ENCODE data around the gene OR2T27.
"Not testable (repeated sequence)": the region's sequence is repeated elsewhere in the genome, so short reads cannot be mapped to it uniquely, and the experiment has no call there.

OR2T27 gene, protein sequence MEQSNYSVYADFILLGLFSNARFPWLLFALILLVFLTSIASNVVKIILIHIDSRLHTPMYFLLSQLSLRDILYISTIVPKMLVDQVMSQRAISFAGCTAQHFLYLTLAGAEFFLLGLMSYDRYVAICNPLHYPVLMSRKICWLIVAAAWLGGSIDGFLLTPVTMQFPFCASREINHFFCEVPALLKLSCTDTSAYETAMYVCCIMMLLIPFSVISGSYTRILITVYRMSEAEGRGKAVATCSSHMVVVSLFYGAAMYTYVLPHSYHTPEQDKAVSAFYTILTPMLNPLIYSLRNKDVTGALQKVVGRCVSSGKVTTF
- total RNA-seq: 0 reads per million in 3 experiments

DNA sequence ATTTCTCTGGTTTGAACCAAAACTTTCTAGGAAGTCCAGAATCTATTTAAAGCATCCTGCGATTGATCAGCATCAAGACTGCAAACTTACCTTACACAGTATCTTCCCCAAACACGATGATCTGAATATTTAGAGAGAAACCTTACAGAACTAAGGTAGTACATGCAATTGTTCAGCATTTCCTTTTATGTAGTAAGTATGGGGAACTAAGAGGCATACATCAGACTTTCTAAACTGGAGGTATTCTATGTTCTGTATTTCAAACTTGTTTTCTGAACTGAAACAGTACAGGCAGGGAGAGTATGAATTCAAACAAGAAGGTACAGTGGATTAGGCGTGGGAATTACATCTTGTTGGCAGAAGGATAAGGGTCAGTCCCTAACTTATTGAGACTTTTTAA is at the start of gene OR2T27:
OR2T27 (minus strand) TSS at position 175 of the 400 bp plus-strand sequence. CDS start 4,644 bp downstream, outside the sequence.
- DNase-seq: not testable (repeated sequence)

DNA sequence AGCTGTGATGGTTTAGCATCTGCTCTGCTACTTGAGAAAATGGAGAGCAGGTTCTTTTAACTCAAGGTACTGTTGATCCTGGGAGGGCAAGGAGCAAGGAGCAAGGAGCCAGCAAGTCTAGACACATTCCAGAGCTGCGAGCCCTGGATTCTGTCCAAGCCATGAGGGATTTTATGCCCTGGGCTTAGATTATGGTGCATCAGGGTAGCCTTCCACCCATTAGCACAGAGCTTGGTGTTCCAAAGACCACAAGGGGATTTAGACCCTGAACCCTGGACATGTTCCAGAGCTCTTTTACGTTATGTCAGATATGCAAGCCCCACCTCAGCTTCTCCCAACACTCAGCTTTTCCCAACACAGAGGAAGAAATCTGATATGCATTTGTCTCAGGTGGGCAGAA is 49.3 kb upstream of the OR2T27 start:
- no peak for DNase-seq

DNA sequence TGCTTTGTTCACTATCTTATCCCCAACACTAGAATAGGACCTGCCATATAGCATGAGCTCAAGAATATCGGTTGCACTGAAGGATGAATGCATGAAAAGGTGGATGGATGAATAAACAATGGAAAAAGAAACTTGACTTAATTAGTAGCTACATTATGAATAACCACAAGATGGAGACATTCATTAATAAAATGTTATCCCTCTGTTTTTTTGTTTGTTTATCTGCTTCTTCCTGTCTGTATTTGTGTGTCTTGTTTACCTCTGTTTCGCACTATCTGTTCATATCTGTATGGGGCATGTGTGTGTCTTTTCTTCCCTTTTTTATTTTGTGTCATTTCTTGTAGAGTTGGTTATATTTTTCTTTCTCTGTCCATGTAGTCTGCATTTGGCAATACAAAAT is 48.3 kb upstream of the OR2T27 start:
- no peak for DNase-seq

DNA sequence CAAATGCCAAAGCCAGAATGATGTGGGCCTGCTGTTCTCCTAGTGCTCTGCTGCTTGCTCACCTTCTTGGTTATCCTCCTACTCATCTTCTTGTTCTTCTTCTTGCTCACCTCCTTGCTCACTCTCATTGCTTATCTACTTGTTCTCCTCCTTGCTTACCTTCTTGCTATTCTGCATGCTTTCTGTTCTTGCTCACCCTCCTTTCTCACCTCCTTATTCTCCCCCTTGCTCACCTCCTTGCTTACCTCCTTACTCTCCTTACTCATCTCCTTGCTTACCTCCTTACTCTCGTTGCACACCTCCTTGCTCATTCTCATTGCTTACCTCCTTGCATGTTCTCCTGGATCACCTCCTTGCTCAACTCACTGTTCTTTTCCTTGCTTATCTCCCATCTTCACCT is 47.4 kb upstream of the OR2T27 start, which contains the start of gene OR14I1:
OR14I1 (minus strand) TSS at position 53 of the 400 bp plus-strand sequence.
- no peak for DNase-seq

DNA sequence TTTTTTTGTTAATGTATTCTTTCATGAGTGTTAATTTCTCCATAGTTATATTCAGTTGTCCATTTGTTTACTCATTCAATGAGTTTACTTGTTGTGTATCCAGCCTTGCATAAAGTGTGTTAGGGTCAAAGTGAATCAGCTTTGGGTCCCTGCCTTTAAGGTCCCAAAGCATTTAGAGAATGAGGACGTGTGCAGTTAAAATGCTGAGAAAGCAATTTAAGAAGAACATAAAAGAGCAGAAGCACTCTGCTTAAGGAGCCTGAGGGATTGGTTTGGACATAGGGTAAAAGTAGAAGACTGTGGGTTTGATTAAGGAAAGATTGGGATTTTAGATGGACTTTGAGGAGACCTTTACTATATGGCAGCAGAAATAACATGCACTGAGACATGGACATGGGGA is 43.8 kb upstream of the OR2T27 start:
- no peak for DNase-seq

DNA sequence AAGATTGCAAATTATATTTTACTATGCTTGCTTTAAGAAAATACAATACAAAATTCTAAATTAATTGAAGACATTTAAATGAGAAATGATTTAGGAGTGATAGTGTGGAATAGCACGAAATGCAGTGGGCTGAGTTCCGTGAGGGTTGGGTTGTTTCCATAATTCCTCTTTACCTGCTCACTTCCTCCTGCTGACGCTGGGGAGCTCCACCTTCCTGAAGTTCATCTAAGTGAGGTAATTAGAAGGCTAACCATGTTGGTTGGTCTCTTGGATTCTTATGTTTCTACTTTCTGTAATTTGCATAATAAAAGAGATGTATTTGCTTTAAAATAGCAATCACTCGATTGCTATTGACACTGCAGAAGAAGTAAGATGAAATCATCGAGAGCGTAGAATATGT is 42.6 kb upstream of the OR2T27 start:
- DNase-seq: no peak

DNA sequence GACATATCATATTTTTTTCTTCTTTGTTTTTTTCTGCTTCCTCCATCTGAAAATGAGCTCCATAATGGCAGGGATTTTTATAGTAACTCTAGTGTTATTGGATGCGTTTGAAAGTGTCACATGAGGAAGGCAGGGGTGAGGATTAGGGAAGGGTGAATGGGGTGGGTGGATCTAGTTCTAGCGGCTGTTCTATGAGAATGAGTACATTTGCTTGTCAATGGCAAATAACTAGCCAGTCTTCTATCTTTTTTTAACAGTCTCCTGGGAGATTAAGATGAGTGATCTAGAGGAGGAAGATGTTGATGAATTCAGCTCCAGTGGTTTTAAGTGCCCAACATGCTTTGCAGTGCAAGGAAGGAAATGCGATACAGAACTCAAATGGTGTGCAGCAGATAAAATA is 41.4 kb upstream of the OR2T27 start:
- no peak for DNase-seq

DNA sequence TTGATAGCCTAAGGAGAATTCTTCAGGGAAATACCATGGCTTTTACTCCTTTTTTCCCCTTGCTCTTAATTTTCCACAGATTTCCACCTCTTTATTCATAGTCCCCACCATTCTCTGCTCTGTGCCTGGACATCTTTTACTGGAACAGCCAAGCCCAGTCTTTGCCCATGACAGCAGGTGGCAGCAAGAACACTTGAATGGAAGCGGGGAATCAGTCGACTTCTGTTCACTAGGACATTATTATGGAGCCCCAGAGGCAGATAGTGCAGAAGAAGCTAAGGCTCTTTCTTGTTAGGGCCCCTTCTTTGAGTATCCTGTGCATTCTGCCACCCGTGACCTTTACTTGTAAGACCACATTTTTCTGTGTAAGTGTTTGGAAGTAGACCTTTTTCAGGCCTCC is 40.9 kb upstream of the OR2T27 start:
- DNase-seq: no peak

DNA sequence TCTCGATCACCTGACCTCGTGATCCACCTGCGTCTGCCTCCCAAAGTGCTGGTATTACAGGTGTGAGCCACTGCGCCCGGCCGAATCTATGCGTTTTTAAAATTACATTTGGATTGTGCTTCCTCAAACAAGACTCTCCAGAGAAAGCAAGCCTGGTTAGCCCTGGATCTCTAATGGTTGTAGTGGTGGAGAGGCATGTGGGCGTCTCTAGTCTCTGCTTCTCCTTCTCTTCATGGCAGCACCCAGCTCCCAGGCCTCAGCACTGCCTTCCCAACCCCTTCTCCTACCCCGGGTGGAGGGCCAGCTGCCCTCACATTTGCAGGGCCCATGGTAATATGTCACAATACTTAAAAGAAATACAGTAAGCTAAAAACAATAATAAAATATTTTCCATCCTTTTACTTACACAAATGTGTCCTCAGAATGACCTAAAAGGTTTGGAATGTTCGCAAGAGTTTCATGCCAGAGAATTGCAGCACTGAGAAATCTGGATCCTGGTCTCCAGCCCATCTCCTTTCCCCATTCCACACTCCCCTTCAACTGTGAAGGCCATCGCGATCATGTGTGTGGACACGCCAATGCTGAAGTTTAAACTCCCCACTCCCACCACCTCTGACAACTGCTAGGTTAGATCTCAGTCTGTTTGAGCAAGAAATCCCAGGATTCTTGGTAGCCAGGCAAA is 40.3 kb upstream of the OR2T27 start:
- DNase-seq: no peak

DNA sequence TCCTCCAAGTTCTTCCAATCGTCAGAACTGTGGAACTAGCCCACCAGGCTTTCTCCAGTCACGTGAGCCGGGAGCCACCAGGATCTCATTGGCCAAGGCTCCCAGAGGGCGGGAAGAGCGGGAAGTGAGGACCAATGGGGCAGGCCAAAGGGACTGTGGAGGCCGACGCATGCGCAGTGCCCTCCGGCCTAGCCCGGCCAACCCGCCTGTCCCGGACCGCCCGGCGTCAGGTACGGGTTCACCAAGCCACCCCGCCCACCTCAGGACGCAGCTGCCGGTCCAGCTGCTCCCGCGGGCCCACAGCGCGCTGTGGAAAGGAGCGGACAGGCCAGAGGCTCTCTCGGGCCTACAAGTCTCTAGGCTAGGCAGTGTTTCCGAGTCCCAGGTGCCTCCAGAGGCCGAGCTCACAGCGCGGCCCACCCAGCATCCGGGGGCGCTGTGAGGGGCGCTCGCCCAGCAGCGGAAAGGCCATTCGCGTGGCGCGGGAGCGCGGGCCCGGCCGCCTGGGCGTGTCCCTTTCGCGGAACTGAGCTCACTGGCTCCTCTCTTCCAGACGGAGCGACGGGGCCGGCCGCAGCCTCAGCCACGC is 36.3 kb upstream of the OR2T27 start:
- DNase-seq: no peak

DNA sequence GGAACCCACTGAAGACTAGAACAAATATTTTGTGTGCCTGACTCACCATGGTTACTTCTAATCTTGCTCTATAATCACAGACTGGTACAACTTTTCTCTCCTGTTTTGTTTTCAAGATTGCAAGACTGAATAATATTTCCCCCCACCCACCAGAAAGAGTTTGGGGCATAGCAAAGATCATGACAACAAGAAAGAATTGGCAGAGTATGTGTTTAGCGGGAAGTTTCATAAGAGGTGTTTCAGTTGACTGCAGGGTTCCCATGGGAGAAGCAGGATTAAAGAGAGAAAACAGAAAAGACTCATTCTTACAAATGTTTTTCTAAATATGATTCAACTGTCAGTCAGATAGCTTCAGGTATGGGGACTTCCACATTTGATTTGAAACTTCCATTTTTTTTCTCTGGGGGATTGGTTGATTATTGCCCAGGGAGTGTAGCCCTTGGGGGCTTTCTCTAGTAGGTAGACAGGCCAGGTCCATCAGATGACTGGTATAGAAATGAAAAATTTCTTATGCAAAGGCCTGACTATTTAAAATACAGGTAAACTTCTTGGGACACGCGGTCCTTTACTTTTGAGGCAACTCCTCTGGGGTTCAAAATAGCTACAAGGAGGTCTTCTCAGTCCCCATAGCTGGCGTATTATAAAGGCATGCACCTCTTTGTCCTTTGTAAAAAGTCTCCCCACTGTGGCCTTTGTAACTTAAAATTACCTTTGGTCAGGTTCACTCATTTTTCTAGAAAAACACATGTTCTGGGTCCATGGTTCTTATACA is 33.4 kb upstream of the OR2T27 start:
- no peak for DNase-seq

DNA sequence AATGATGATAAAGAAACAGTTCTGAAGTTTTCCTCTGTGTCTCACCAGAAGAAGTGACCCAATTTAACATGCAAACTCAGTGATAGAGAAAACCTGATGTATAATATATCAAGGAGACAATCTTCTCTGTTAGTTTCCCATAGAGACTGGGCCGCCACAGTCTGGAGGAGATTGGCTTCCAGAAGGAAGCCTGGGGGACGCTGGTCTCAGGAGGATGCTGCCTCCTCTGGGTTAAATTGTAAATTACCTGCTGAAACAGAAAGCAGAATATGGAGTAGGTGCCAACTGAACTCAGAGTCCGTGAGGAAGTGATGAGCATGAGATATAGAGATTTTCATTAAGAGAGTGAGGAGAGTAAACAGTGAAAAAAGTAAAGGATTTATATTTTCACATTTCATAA is 31.5 kb upstream of the OR2T27 start:
- DNase-seq: peak; percentile 15

DNA sequence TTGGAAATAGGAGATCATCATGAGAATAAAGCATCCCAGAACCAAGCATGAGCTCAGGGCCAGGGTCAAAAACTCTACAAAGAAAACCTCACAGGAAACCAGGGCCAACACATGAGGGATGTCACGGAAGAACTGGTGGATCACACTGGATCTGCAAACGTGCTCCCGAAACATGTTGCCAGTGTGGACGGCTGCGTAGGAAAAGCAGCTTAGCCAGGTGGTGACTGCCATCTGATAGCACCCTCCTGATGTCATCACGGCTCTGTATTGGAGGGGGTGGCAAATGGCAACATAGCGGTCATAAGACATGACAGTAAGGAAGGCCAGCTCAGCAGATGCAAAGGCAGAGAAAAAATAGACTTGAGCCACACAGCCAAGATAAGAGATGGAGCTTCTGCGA is 26.3 kb upstream of the OR2T27 start:
- no peak for DNase-seq

DNA sequence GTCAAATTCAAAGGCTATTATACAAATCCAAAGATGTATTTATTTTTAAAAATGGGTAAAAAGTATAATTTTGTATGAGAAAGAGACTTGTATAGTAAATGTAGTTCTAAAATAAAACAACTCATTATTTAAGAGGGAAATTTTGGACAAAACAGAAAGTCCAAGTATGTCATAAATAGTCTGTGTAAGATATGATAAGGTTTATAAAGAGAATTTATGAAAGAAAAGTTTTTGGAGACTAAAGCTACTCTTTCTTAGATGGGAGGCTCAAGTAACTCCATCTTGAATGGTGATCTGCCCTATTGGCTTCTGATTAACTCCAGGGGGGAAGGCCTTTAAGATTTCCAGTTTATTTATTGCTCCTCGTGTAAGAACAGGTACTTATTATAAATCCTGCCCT is 14.7 kb upstream of the OR2T27 start:
- DNase-seq: no peak

DNA sequence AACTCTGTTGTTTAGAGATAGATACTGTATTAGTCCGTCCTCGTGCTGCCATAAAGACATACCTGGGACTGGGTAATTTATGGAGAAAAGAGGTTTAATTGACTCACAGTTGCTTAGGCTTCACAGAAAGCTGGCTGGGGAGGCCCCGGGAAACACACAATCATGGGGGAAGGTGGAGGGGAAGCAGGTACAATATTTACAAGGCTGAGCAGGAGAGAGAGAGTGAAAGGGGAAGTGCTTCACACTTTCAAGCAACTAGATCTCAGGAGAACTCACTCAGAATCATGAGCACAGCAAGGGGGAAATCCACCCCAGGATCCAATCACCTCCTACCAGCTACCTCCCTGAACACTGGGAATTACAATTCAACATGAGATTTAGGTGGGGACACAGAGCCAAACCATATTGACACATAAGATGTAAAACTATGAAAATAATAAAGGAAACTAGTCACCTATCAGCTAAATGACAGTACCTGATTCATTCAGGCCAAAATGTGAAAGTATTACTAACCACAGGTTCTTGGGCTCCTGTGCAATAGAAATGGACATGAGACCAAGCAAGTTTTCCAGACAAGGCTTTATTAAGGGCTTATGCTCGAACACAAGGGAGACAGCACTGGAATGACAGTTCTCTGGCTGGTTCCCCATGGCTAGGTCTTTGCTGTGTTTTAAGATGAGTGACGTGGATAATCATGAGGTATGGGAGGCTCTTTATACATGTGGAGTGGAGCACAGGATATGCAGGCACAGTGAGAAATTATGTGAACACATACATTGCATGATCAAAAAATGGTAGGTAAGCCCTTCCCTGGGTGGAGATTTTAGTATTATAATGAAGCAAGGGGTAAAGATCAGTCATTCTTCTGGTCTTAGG is 8.4 kb upstream of the OR2T27 start:
- DNase-seq: not testable (repeated sequence)

DNA sequence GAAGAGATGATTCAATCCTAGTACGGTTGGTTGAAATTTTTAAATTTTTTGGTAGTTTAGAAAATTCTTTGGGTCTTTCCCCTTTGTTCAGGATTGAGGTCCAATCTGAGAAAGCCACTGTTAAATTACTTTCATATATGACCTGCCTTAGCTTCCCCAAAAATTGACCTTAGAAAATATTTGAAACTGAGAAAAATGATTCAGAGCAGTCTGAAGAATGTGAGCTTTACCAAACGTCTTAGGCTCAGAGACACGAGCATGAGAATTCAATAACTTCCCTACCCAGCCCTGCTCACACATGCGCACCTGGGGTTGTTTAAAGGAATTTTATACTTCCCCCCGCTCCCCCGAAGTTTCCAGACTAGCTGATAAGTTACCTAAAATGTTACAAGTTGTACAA is 1.5 kb upstream of the OR2T27 start:
- DNase-seq: not testable (repeated sequence)

DNA sequence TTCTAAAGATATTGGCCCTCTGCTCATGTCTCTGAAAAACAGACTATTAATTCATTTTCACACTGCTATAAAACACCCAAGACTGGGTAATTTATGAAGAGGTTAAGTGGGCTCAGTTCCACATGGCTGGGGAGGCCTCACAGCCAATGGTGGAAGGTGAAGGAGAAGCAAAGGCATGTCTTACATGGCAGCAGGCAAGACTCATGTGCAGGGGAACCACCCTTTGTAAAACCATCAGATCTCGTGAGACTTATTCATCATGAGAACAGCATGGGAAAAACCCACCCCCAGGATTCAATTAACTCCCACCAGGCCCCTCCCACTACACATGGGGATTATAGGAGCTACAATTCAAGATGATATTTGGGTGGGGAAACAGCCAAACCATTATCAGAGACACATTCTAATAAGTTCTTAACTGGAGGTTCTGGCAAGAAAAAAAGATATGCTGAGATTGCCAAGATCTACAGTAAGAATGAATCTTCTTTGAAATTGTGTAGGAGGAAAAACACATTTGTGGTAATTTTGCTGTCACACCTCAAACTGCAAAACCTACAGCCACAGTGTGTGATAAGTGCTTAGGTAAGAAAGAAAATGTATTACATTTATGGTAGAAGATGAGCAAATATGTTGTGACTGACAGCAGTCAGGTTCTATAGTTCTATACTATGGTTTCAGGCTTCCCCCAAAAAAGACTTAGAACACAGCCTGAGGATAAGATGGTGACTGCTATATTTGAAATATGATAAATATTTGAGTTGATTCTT is 6.4 kb downstream of the OR2T27 start:
- DNase-seq: not testable (repeated sequence)

DNA sequence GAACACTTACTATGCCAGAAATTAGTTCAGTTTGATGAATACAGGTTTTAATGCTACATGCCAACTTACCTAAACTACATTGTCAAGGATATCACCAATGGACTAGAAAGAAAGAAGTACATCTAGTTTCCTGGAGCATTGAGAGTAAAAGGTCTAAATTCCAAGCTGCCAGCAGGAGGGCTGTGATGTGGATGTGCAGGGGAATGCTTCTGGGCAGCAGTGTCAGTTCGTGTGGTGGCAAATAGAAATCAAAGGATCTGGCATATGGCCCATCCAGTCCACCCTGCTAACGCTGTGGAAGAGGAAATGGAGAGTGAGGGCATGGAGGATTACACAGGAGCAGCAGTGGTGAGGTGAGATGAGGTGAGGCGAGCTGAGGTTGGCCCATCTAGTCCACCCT is 10.2 kb downstream of the OR2T27 start, which contains the start of gene OR2T35:
OR2T35 (minus strand) TSS at position 101 of the 400 bp plus-strand sequence. CDS start 6,020 bp downstream, outside the sequence.
- not testable (repeated sequence) for DNase-seq

DNA sequence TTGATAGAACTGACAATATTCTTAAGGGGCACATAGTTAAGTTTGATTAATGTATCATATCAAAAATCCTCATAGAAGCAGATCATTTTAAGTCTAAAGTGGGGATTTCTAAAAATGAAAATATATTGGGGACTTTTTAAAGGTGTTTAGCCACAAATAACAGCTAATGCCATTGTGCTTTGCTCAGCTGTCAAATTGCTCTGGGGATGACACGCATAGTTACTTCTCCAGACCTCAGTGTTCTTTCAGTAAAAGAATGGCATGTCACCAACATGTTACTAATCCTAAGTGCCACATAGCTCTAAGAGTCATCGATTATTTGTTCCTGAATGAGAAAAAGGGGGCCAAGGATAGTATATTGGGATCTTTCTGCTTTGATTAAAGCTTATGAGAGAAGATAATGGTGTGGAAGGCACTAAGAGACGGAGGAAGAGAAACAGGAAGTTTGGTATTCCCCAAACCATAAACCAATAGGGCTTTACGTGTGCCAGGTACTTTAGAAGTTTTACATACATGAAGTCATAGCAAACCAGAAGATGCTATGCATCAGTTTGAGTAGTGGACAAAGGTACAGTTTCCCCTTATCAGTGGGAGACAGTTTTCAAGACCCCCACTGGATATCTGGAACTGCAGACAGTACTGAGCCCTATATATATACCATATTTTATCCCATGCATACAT is 12.2 kb downstream of the OR2T27 start:
- not testable (repeated sequence) for DNase-seq

DNA sequence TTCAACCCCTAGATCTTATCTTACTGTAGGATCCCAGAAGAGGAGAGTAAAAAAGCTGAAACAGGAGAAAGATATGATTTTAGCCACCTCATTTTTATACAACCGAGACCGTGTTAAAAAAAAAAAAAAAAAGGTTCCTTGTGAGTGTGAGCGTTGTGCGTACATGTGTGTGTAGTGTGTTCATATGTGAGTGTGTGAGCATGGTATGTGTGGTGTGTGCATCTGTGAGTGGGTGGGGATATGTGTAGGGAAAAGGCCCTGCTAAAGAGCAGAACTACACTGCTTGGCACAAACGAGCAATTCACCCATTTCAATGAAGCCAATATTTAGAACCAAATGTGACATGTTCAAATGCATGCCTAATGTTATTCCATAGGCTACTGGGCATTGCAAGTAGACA is 13.7 kb downstream of the OR2T27 start:
- DNase-seq: not testable (repeated sequence)

Measured in central memory CD4-positive, alpha-beta T cell (primary cell).